Smooth muscle cell (in vitro differentiated cells): ENCODE measurements around the gene KIR2DL3. TPM values are rescaled to one million over a fixed set of nuclear protein-coding genes. Genes with fewer than 3 reads are reported as not detected.
"Not testable (repeated sequence)": the region's sequence is repeated elsewhere in the genome, so short reads cannot be mapped to it uniquely, and the experiment has no call there.

Experiments used
- DNase-seq: peaks from one replicate; lab custom pipeline; 2025; ENCODE audit not compliant: unreplicated experiment; lab: John Stamatoyannopoulos, UW
- H2AFZ ChIP-seq: fragments of 200-600 bp; sonication (generic); 2 replicates; pipeline ENCODE4 v1.6.0; 2016; ENCODE audit warnings: antibody characterized with exemption, low read depth, mild to moderate bottlenecking
- H3F3A ChIP-seq: fragments of 200-600 bp; sonication (generic); 2 replicates; pipeline ENCODE4 v1.6.0; 2017; ENCODE audit warnings: antibody characterized with exemption, low read depth
- H3K27ac ChIP-seq: fragments of 200-600 bp; sonication (generic); 2 replicates; pipeline ENCODE4 v1.5.1; 2016; ENCODE audit warnings: low read depth, mild to moderate bottlenecking
- H3K27me3 ChIP-seq: fragments of 200-600 bp; sonication (generic); 2 replicates; pipeline ENCODE4 v1.6.1; 2016; ENCODE audit warnings: low read depth, mild to moderate bottlenecking
- H3K36me3 ChIP-seq: fragments of 200-600 bp; sonication (generic); 2 replicates; pipeline ENCODE4 v1.5.1; 2016; ENCODE audit warnings: low read depth
- H3K4me1 ChIP-seq: fragments of 200-600 bp; sonication (generic); 2 replicates; pipeline ENCODE4 v1.5.1; 2016; ENCODE audit warnings: low read depth
- H3K4me2 ChIP-seq: fragments of 200-600 bp; sonication (generic); 2 replicates; pipeline ENCODE4 v1.6.0; 2016; ENCODE audit warnings: mild to moderate bottlenecking
- H3K4me3 ChIP-seq: fragments of 200-600 bp; sonication (generic); 2 replicates; pipeline ENCODE4 v1.5.1; 2016; ENCODE audit warnings: mild to moderate bottlenecking
- H3K79me2 ChIP-seq: fragments of 200-600 bp; sonication (generic); 2 replicates; pipeline ENCODE4 v1.6.0; 2016; ENCODE audit warnings: low read depth, mild to moderate bottlenecking
- H3K9ac ChIP-seq: fragments of 200-600 bp; sonication (generic); 2 replicates; pipeline ENCODE4 v1.6.0; 2016; ENCODE audit warnings: low read depth
- H3K9me3 ChIP-seq: fragments of 200-600 bp; sonication (generic); replicated peaks from 2 replicates; pipeline ENCODE4 v1.5.1; 2016; ENCODE audit warnings: low read depth
- H4K20me1 ChIP-seq: fragments of 200-600 bp; sonication (generic); 2 replicates; pipeline ENCODE4 v1.6.0; 2016; ENCODE audit warnings: low read depth
- CTCF ChIP-seq: fragments of 200-600 bp; sonication (generic); IDR thresholded peaks from 2 replicates; pipeline ENCODE4 v1.5.1; 2017; ENCODE audit warnings: borderline replicate concordance, mild to moderate bottlenecking, antibody characterized with exemption; ENCODE audit not compliant: insufficient read depth, poor library complexity, severe bottlenecking
- WGBS: methylation state at CpG from one replicate; pipeline ENCODE4 v1.1.7; 2016; ENCODE audit warnings: low lambda C conversion rate; 5-methylcytosine and 5-hydroxymethylcytosine counted together
- polyA plus RNA-seq: library from polyadenylated mRNA; unstranded; fragments of >200 nt; fragmentation: Nextera tagmentation; extraction: Ambion mirVana; gene quantifications from 2 replicates; pipeline ENCODE4 v1.2.1, GENCODE V29; 2016
- total RNA-seq: library from RNA; depleted of rRNA; stranded (reverse); fragments of >200 nt; gene quantifications from 2 replicates; pipeline ENCODE4 v1.2.3, GENCODE V29; 2014

The KIR2DL3 gene
- total and polyA plus RNA-seq, 2 experiments from 2014 or later, result not detected

- peaks cover 3% of the 10 kb centered on the region for H3K9me3 ChIP-seq
- H3K36me3 ChIP-seq, result no peaks in the 10 kb centered on the region
- DNase-seq, result no peak
- H2AFZ ChIP-seq, result no peak overlapping the region
- no peaks in the 10 kb centered on the region for H3K4me1 ChIP-seq
- H3K4me2 ChIP-seq, result no peak overlapping the region
- H3K27ac ChIP-seq, result no peak overlapping the region
- no peaks in the 10 kb centered on the region for H3F3A ChIP-seq
- no peak overlapping the region for H3K4me3 ChIP-seq
- H3K27me3 ChIP-seq, result no peaks in the 10 kb centered on the region
- H3K9ac ChIP-seq, result no peak overlapping the region
- H4K20me1 ChIP-seq, result no peaks in the 10 kb centered on the region
- H3K79me2 ChIP-seq, result no peaks in the 10 kb centered on the region
- 47% methylated on average over 4 of the region's 4 CpGs for WGBS
- no peak for TF ChIP-seq CTCF
These were observed 30.4 kb upstream of the KIR2DL3 start for GRCh38 chr19:54707962-54708361.

- Histone ChIP-seq H3K4me2 (no peak overlapping the region), H3F3A (no peaks in the 10 kb centered on the region), H3K27ac (no peak overlapping the region), H2AFZ (no peak overlapping the region), H3K4me3 (no peak overlapping the region), H3K79me2 (no peaks in the 10 kb centered on the region), H3K4me1 (no peaks in the 10 kb centered on the region), H3K9ac (no peak overlapping the region), H3K27me3 (no peaks in the 10 kb centered on the region), H3K9me3 (no peaks in the 10 kb centered on the region), H3K36me3 (no peaks in the 10 kb centered on the region), H4K20me1 (no peaks in the 10 kb centered on the region)
- no peak for TF ChIP-seq CTCF
- no peak for DNase-seq
- WGBS, result 82% methylated on average over 7 of the region's 7 CpGs
These were observed 29.5 kb upstream of the KIR2DL3 start for GRCh38 chr19:54708781-54709180.

GRCh38 chr19:54709212-54709948 lies 28.9 kb upstream of the KIR2DL3 start:
- H3K4me2 ChIP-seq, result no peak overlapping the region
- H3K79me2 ChIP-seq, result no peaks in the 10 kb centered on the region
- H3F3A ChIP-seq, result no peaks in the 10 kb centered on the region
- H4K20me1 ChIP-seq, result no peaks in the 10 kb centered on the region
- TF ChIP-seq CTCF, result no peak
- H3K36me3 ChIP-seq, result no peaks in the 10 kb centered on the region
- H3K4me1 ChIP-seq, result no peaks in the 10 kb centered on the region
- 73% methylated on average over 18 of the region's 18 CpGs for WGBS
- no peak overlapping the region for H2AFZ ChIP-seq
- no peak overlapping the region for H3K4me3 ChIP-seq
- H3K9me3 ChIP-seq, result no peaks in the 10 kb centered on the region
- H3K27me3 ChIP-seq, result no peaks in the 10 kb centered on the region
- no peak overlapping the region for H3K9ac ChIP-seq
- no peak for DNase-seq
- no peak overlapping the region for H3K27ac ChIP-seq

GRCh38 chr19:54709956-54710355 lies 28.4 kb upstream of the KIR2DL3 start:
- H3F3A ChIP-seq, H3K4me3 ChIP-seq, H3K9ac ChIP-seq, H4K20me1 ChIP-seq, H3K36me3 ChIP-seq, H3K27ac ChIP-seq, H3K9me3 ChIP-seq, H3K4me2 ChIP-seq, DNase-seq, H3K4me1 ChIP-seq, H2AFZ ChIP-seq, H3K79me2 ChIP-seq, H3K27me3 ChIP-seq: not testable (repeated sequence)
- WGBS, result 70% methylated on average over 9 of the region's 13 CpGs
